ENCODE data around the gene TYW1B. TPM values are rescaled to one million over a fixed set of nuclear protein-coding genes. Genes with fewer than 3 reads are reported as not detected.

Gene TYW1B
- total RNA-seq, 1 donor from 2014 or later, result 2.0 TPM

Small RNA genes lying within 50 kb of the gene (microRNA-seq; reads per million reads assigned to microRNA genes)
- gene MIR4650-2, result not detected

Other genes starting within 250 kb of the TYW1B start
- gene POM121, start 96.9 kb upstream of the TYW1B start, total RNA-seq, result 46.0 and 49.1 TPM in 2 replicates
- 0.79 and 0.91 TPM in 2 replicates for gene TRIM74, start 141.3 kb upstream of the TYW1B start, total RNA-seq
- not detected in 2 replicates for gene SPDYE8, start 201.6 kb upstream of the TYW1B start, total RNA-seq
- not detected in 2 replicates for gene SPDYE11, start 229.7 kb upstream of the TYW1B start, total RNA-seq

All from astrocyte (in vitro differentiated cells and primary cell).